Lower leg skin (tissue), 4 donors: ENCODE measurements around the gene HS6ST3. TPM values are rescaled to one million over a fixed set of nuclear protein-coding genes. Genes with fewer than 3 reads are reported as not detected.

Source experiments
- DNase-seq, 2 donors: peaks; one replicate each; pipeline ENCODE4 v3.0.0-alpha.2; 2019; ENCODE audit warnings: low spot score in 2 of 2
- H3K4me3 ChIP-seq: fragments of 200-600 bp; sonication (generic); 2 replicates; pipeline ENCODE4 v1.5.1; 2017; ENCODE audit warnings: mild to moderate bottlenecking, low read depth; ENCODE audit not compliant: poor library complexity, severe bottlenecking
- CTCF ChIP-seq, 3 donors: fragments of 450-650 bp; IDR thresholded peaks; one replicate each; pipeline ENCODE4 v1.5.1; 2016; ENCODE audit warnings: antibody characterized with exemption in 3 of 3, mild to moderate bottlenecking in 3 of 3, moderate library complexity in 2 of 3
- POLR2A ChIP-seq, 2 donors: fragments of 450-650 bp; IDR thresholded peaks; one replicate each; pipeline ENCODE4 v1.6.1; 2016 to 2017; ENCODE audit warnings: antibody characterized with exemption in 2 of 2, mild to moderate bottlenecking in 1 of 2, moderate library complexity in 1 of 2
- WGBS, 2 donors: methylation state at CpG; one replicate each; pipeline ENCODE4 v1.1.5; 2018; 5-methylcytosine and 5-hydroxymethylcytosine counted together
- intact Hi-C: fragments of 100-400 bp; cut with DNase I; formaldehyde crosslinking; loops from one replicate; pipeline ENCODE4 v1.15.0; 2023; ENCODE audit warnings: low total_unique reads
- total RNA-seq, 4 donors: library from RNA; depleted of rRNA; stranded (reverse); fragments of >200 nt; gene quantifications; one replicate each; pipeline ENCODE4 v1.1.0, GENCODE V29; 2016

Gene HS6ST3
- total RNA-seq, 4 donors from 2014 or later = 0.72 to 1.5 (median 0.87) TPM

- no peak overlapping the region for H3K4me3 ChIP-seq
- DNase-seq = no peak
- no peak for TF ChIP-seq POLR2A (IDR thresholded peaks at IDR 0.05)
- TF ChIP-seq CTCF (IDR thresholded peaks at IDR 0.05) = no peak
- intact Hi-C loops = no loop called here
These were observed 601.1 kb downstream of the HS6ST3 start for GRCh38 chr13:96690998-96691397.

- H3K4me3 ChIP-seq = no peak overlapping the region
- TF ChIP-seq CTCF (IDR thresholded peaks at IDR 0.05) (no peak), POLR2A (IDR thresholded peaks at IDR 0.05) (no peak)
- intact Hi-C loops = no loop called here
- WGBS, 2 donors = 52 to 56% methylated on average over 6 of the region's 6 CpGs
- DNase-seq = no peak
These were observed 606.5 kb downstream of the HS6ST3 start for GRCh38 chr13:96696389-96696900.

GRCh38 chr13:96700657-96701056, 610.8 kb downstream of the HS6ST3 start:
- DNase-seq = no peak
- intact Hi-C loops = no loop called here
- no peak overlapping the region for H3K4me3 ChIP-seq
- whole genome bisulfite sequencing, 2 donors = 83 to 87% methylated on average over 2 of the region's 2 CpGs
- TF ChIP-seq CTCF (IDR thresholded peaks at IDR 0.05) (no peak), POLR2A (IDR thresholded peaks at IDR 0.05) (no peak)

GRCh38 chr13:96707146-96707545, 617.2 kb downstream of the HS6ST3 start:
- 88 to 90% methylated on average over 3 of the region's 3 CpGs for WGBS, 2 donors
- intact Hi-C loops = no loop called here
- no peak overlapping the region for H3K4me3 ChIP-seq
- no peak for TF ChIP-seq CTCF (IDR thresholded peaks at IDR 0.05)
- TF ChIP-seq POLR2A (IDR thresholded peaks at IDR 0.05) = no peak
- DNase-seq = no peak

GRCh38 chr13:96710166-96710862, 620.4 kb downstream of the HS6ST3 start:
- 86 to 91% methylated on average over 3 of the region's 3 CpGs for WGBS, 2 donors
- no peak for DNase-seq
- H3K4me3 ChIP-seq = no peak overlapping the region
- intact Hi-C loops = no loop called here
- TF ChIP-seq POLR2A (IDR thresholded peaks at IDR 0.05) (no peak), CTCF (IDR thresholded peaks at IDR 0.05) (no peak)

GRCh38 chr13:96720446-96720845, 630.5 kb downstream of the HS6ST3 start:
- TF ChIP-seq POLR2A (IDR thresholded peaks at IDR 0.05) = no peak
- TF ChIP-seq CTCF (IDR thresholded peaks at IDR 0.05) = no peak
- DNase-seq = no peak
- intact Hi-C loops = no loop called here
- no peak overlapping the region for H3K4me3 ChIP-seq
- 89 to 90% methylated on average over 4 of the region's 4 CpGs for WGBS, 2 donors
